ENCODE measurements around the gene FAH.

DNA sequence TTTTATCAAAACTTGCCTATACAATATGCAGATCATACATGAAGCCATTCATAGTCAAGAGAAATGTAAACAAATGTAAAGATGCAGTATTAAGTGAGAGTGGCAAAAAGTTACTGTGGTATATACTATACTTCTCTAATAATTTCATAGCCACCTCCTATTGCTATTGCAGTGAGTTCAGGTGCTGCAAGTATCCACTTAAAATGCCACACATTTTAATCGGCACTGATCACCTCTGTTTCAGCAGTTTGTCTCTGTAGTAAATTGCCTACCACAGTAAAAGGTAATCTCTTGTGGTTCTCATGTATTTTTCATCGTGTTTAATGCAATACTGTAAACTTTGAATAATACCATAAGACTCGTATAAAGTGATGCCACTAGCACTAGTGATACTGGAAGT is 20.4 kb upstream of the FAH start:
- TF ChIP-seq ZNF114 (CRISPR knock-in tag; IDR thresholded peaks at IDR 0.05) (no peak), POLR2AphosphoS5 (IDR thresholded peaks at IDR 0.05; ENCODE audit: low read depth) (no peak), EZH2 (IDR thresholded peaks at IDR 0.05; ENCODE audit: low read depth, unreplicated experiment) (no peak)
- TF ChIP-seq, protein P1, sequence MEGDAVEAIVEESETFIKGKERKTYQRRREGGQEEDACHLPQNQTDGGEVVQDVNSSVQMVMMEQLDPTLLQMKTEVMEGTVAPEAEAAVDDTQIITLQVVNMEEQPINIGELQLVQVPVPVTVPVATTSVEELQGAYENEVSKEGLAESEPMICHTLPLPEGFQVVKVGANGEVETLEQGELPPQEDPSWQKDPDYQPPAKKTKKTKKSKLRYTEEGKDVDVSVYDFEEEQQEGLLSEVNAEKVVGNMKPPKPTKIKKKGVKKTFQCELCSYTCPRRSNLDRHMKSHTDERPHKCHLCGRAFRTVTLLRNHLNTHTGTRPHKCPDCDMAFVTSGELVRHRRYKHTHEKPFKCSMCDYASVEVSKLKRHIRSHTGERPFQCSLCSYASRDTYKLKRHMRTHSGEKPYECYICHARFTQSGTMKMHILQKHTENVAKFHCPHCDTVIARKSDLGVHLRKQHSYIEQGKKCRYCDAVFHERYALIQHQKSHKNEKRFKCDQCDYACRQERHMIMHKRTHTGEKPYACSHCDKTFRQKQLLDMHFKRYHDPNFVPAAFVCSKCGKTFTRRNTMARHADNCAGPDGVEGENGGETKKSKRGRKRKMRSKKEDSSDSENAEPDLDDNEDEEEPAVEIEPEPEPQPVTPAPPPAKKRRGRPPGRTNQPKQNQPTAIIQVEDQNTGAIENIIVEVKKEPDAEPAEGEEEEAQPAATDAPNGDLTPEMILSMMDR (conservative IDR thresholded peaks at IDR 0.05; ENCODE audit: low read depth in 2 of 2): no peak
